ENCODE measurements around the gene KCTD4.

DNA sequence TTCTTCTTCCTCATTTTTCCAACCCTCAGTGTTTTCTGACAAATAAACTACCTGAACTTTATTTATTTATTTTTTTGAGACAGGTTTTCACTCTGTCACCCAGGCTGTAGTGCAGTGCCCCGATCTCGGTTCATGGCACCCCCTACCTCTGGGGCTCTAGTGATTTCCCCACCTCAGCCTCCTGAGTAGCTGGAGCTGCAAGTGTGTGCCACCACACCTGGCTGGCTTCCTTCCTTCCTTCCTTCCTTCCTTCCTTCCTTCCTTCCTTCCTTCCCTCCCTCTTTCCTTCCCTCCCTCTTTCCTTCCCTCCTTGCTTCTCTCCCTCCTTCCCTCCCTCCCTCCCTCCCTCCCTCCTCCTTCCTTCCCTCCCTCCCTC is 32.3 kb downstream of the KCTD4 start:
- TF ChIP-seq POLR2A (IDR thresholded peaks at IDR 0.05), result no peak
- TF ChIP-seq, protein P1, sequence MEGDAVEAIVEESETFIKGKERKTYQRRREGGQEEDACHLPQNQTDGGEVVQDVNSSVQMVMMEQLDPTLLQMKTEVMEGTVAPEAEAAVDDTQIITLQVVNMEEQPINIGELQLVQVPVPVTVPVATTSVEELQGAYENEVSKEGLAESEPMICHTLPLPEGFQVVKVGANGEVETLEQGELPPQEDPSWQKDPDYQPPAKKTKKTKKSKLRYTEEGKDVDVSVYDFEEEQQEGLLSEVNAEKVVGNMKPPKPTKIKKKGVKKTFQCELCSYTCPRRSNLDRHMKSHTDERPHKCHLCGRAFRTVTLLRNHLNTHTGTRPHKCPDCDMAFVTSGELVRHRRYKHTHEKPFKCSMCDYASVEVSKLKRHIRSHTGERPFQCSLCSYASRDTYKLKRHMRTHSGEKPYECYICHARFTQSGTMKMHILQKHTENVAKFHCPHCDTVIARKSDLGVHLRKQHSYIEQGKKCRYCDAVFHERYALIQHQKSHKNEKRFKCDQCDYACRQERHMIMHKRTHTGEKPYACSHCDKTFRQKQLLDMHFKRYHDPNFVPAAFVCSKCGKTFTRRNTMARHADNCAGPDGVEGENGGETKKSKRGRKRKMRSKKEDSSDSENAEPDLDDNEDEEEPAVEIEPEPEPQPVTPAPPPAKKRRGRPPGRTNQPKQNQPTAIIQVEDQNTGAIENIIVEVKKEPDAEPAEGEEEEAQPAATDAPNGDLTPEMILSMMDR (IDR thresholded peaks at IDR 0.05), result no peak
- no peak for TF ChIP-seq EP300 (IDR thresholded peaks at IDR 0.05)
- TF ChIP-seq POLR2AphosphoS5 (IDR thresholded peaks at IDR 0.05), result no peak
